ENCODE measurements around the gene CNPY1. TPM values are rescaled to one million over a fixed set of nuclear protein-coding genes. Genes with fewer than 3 reads are reported as not detected.

CNPY1 gene
- total RNA-seq, 2 experiments from 2014 or later, result not detected

GRCh38 chr7:155487509-155488482 lies 58.6 kb downstream of the CNPY1 start:
- no peak for DNase-seq
- Mint-ChIP-seq H3K27me3 (peaks cover 29% of the 10 kb centered on the region), H3K4me3 (no peak overlapping the region), H3K4me1 (peaks cover 27% of the 10 kb centered on the region), H3K9me3 (peaks cover under 1% of the 10 kb centered on the region), H3K27ac (no peak overlapping the region), H3K36me3 (ENCODE audit: low read depth) (no peaks in the 10 kb centered on the region)
- CTCF ChIA-PET, result no interaction called here
- POLR2A ChIA-PET, result no interaction called here

GRCh38 chr7:155486783-155487508 lies 59.4 kb downstream of the CNPY1 start:
- H3K36me3 Mint-ChIP-seq (ENCODE audit: low read depth), result peaks cover under 1% of the 10 kb centered on the region
- no peak overlapping the region for H3K4me3 Mint-ChIP-seq
- H3K27ac Mint-ChIP-seq, result no peak overlapping the region
- peaks cover 6% of the 10 kb centered on the region for H3K9me3 Mint-ChIP-seq
- no peak for DNase-seq
- ChIA-PET POLR2A (no interaction called here), CTCF (no interaction called here)
- H3K27me3 Mint-ChIP-seq, result peaks cover 30% of the 10 kb centered on the region
- peaks cover 27% of the 10 kb centered on the region for H3K4me1 Mint-ChIP-seq

GRCh38 chr7:155484483-155485399 lies 61.6 kb downstream of the CNPY1 start:
- Mint-ChIP-seq H3K9me3 (peaks cover 8% of the 10 kb centered on the region), H3K27me3 (peaks cover 34% of the 10 kb centered on the region), H3K4me3 (no peak overlapping the region), H3K4me1 (peaks cover 12% of the 10 kb centered on the region), H3K36me3 (ENCODE audit: low read depth) (peaks cover 2% of the 10 kb centered on the region), H3K27ac (no peak overlapping the region)
- CTCF ChIA-PET, result no interaction called here
- POLR2A ChIA-PET, result no interaction called here
- peak; percentile 14 for DNase-seq

- H3K27me3 Mint-ChIP-seq, result peaks cover 39% of the 10 kb centered on the region
- DNase-seq, result no peak
- H3K4me1 Mint-ChIP-seq, result peaks cover 9% of the 10 kb centered on the region
- H3K4me3 Mint-ChIP-seq, result no peak overlapping the region
- peaks cover 8% of the 10 kb centered on the region for H3K9me3 Mint-ChIP-seq
- ChIA-PET CTCF (no interaction called here), POLR2A (no interaction called here)
- H3K36me3 Mint-ChIP-seq (ENCODE audit: low read depth), result peaks cover 2% of the 10 kb centered on the region
- H3K27ac Mint-ChIP-seq, result no peak overlapping the region
Observed at GRCh38 chr7:155483868-155484325, 62.5 kb downstream of the CNPY1 start.

- Mint-ChIP-seq H3K27me3 (peaks cover 41% of the 10 kb centered on the region), H3K4me3 (peak overlapping the region; percentile 34), H3K9me3 (peaks cover 8% of the 10 kb centered on the region), H3K4me1 (peaks cover 6% of the 10 kb centered on the region), H3K36me3 (ENCODE audit: low read depth) (peaks cover 2% of the 10 kb centered on the region), H3K27ac (peak overlapping the region; percentile 6)
- POLR2A ChIA-PET, result no interaction called here
- CTCF ChIA-PET, result interaction anchor here (0.6 kb wide), 1 partner anchor 7 kb away, joined by 3 read pairs; no protein-coding TSS in a partner anchor
- DNase-seq, result peak; percentile 13
Observed at GRCh38 chr7:155483245-155483644, 63.1 kb downstream of the CNPY1 start.

GRCh38 chr7:155482511-155483183 lies 63.7 kb downstream of the CNPY1 start:
- POLR2A ChIA-PET, result no interaction called here
- DNase-seq, result peak; percentile 16
- H3K27me3 Mint-ChIP-seq, result peaks cover 41% of the 10 kb centered on the region
- peak overlapping the region; percentile 23 for H3K27ac Mint-ChIP-seq
- H3K9me3 Mint-ChIP-seq, result peaks cover 8% of the 10 kb centered on the region
- CTCF ChIA-PET, result interaction anchor here (0.6 kb wide), 1 partner anchor 8 kb away, joined by 3 read pairs; no protein-coding TSS in a partner anchor
- H3K4me1 Mint-ChIP-seq, result peaks cover 11% of the 10 kb centered on the region
- H3K36me3 Mint-ChIP-seq (ENCODE audit: low read depth), result peaks cover 2% of the 10 kb centered on the region
- H3K4me3 Mint-ChIP-seq, result peak overlapping the region; percentile 34

- Mint-ChIP-seq H3K9me3 (peaks cover 8% of the 10 kb centered on the region), H3K4me3 (no peak overlapping the region), H3K27ac (no peak overlapping the region), H3K4me1 (peaks cover 17% of the 10 kb centered on the region), H3K27me3 (peaks cover 46% of the 10 kb centered on the region), H3K36me3 (ENCODE audit: low read depth) (peaks cover 2% of the 10 kb centered on the region)
- POLR2A ChIA-PET, result no interaction called here
- DNase-seq, result no peak
- CTCF ChIA-PET, result interaction anchor here (0.6 kb wide), 1 partner anchor 112 kb away, joined by 3 read pairs; no protein-coding TSS in a partner anchor
Observed at GRCh38 chr7:155481764-155482163, 64.6 kb downstream of the CNPY1 start.

GRCh38 chr7:155477476-155477875 lies 68.9 kb downstream of the CNPY1 start:
- no peak overlapping the region for H3K4me3 Mint-ChIP-seq
- peaks cover 5% of the 10 kb centered on the region for H3K9me3 Mint-ChIP-seq
- ChIA-PET CTCF (interaction anchor here (0.6 kb wide), 1 partner anchor 14 kb away, joined by 3 read pairs; no protein-coding TSS in a partner anchor), POLR2A (no interaction called here)
- H3K27me3 Mint-ChIP-seq, result peaks cover 66% of the 10 kb centered on the region
- peaks cover 18% of the 10 kb centered on the region for H3K4me1 Mint-ChIP-seq
- H3K27ac Mint-ChIP-seq, result no peak overlapping the region
- no peak for DNase-seq
- peaks cover 2% of the 10 kb centered on the region for H3K36me3 Mint-ChIP-seq (ENCODE audit: low read depth)

- POLR2A ChIA-PET, result no interaction called here
- H3K4me3 Mint-ChIP-seq, result no peak overlapping the region
- CTCF ChIA-PET, result interaction anchor here (0.8 to 1.2 kb wide), 2 partner anchors 60 to 92 kb away, joined by 3 read pairs; no protein-coding TSS in a partner anchor
- no peak overlapping the region for H3K27ac Mint-ChIP-seq
- H3K36me3 Mint-ChIP-seq (ENCODE audit: low read depth), result no peaks in the 10 kb centered on the region
- H3K4me1 Mint-ChIP-seq, result peaks cover 9% of the 10 kb centered on the region
- peaks cover 87% of the 10 kb centered on the region for H3K27me3 Mint-ChIP-seq
- H3K9me3 Mint-ChIP-seq, result no peaks in the 10 kb centered on the region
- DNase-seq, result no peak
Observed at GRCh38 chr7:155471718-155472117, 74.6 kb downstream of the CNPY1 start.

- no peaks in the 10 kb centered on the region for H3K9me3 Mint-ChIP-seq
- POLR2A ChIA-PET, result no interaction called here
- no peak overlapping the region for H3K27ac Mint-ChIP-seq
- peaks cover 6% of the 10 kb centered on the region for H3K4me1 Mint-ChIP-seq
- H3K4me3 Mint-ChIP-seq, result no peak overlapping the region
- CTCF ChIA-PET, result interaction anchor here (0.8 to 1.2 kb wide), 2 partner anchors 60 to 91 kb away, joined by 3 read pairs; no protein-coding TSS in a partner anchor
- peaks cover 85% of the 10 kb centered on the region for H3K27me3 Mint-ChIP-seq
- H3K36me3 Mint-ChIP-seq (ENCODE audit: low read depth), result no peaks in the 10 kb centered on the region
- no peak for DNase-seq
Observed at GRCh38 chr7:155470686-155471638, 75.4 kb downstream of the CNPY1 start.

- ChIA-PET POLR2A (no interaction called here), CTCF (no interaction called here)
- H3K36me3 Mint-ChIP-seq (ENCODE audit: low read depth), result no peaks in the 10 kb centered on the region
- no peak overlapping the region for H3K27ac Mint-ChIP-seq
- H3K4me3 Mint-ChIP-seq, result no peak overlapping the region
- no peak for DNase-seq
- peaks cover 88% of the 10 kb centered on the region for H3K27me3 Mint-ChIP-seq
- H3K4me1 Mint-ChIP-seq, result peaks cover 8% of the 10 kb centered on the region
- no peaks in the 10 kb centered on the region for H3K9me3 Mint-ChIP-seq
Observed at GRCh38 chr7:155470186-155470487, 76.2 kb downstream of the CNPY1 start.

Data from activated CD4-positive, alpha-beta memory T cell treated with anti-CD3 and anti-CD28 coated beads, Interleukin-2, amount 10 ng/mL, durations not matched to agents 7 days and 5 days (primary cell).